ENCODE results near the gene MEIS3. TPM values are rescaled to one million over a fixed set of nuclear protein-coding genes. Genes with fewer than 3 reads are reported as not detected.

MEIS3 gene
- total and polyA plus RNA-seq, 9 of the 15 experiments (the other 6 are each of a cell fraction or from before 2014, with no cell fraction given) = 0.06 to 0.80 (median 0.25) TPM; not detected in 1

DNA sequence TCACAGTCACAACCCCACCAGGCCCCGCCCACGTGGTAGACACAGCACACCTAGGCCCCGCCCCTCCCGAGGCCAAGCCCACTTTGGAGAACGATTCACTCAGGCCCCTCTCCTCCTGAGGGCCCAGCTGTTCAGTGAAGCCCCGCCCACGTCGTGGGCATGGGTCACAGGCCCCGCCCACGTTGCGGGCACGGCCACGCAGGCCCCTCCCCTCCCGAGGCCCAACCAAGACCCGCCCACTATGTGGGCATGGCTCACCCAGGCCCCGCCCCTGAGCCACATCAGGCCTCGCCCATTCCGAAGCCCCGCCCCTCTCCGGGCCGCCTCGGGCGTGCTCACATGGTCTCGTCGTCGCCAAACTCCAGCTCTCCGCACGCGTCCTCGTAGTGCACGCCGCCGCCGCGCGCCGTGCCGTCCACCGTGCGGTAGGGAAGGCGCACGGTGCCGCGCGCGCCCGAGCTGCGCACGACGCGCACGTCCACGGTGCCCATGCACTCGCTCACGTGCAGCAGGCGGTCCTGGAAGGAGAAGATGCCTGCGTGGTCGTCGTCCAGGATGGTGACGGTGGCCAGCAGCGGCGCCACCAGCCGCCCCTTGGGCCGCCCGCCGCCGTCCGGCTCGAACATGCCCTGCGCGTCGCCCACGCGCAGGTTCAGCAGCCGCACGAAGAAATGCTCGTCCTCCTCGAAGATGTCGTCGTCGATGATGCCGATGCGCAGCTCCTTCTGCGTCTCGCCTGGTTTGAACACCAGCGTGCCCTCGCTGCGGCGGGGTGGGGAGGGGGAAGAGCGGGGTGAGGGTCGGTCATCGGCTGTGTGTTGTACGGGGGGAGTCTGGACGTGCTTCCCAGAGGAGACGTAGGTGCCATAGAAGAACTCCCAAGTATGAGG lies 28.4 kb upstream of the MEIS3 start (continued):
- TF ChIP-seq RERE (CRISPR knock-in tag; IDR thresholded peaks at IDR 0.05; ENCODE audit: borderline replicate concordance) (peak; percentile 76; the same call in 1 of the 2 replicates), ZNF143 (CRISPR knock-in tag; IDR thresholded peaks at IDR 0.05) (0 out of 2 replicates have a peak, but pooled peaks have one; percentile 48), PTTG1 (tag; IDR thresholded peaks at IDR 0.05; ENCODE audit: low read depth) (no peak), ZBTB26 (CRISPR knock-in tag; IDR thresholded peaks at IDR 0.05) (no peak), RNF2 (IDR thresholded peaks at IDR 0.05) (0 out of 2 replicates have a peak, but pooled peaks have one; percentile 73), HDAC8 (tag; IDR thresholded peaks at IDR 0.05) (peak; percentile 49; the same call in 1 of the 2 replicates), BHLHE40 (IDR thresholded peaks at IDR 0.05; ENCODE audit: low read length) (peak; percentile 94), FOSL1 (tag; conservative IDR thresholded peaks at IDR 0.05) (no peak), ZBTB9 (CRISPR knock-in tag; IDR thresholded peaks at IDR 0.05) (no peak), SRSF7 (optimal IDR thresholded peaks at IDR 0.05; ENCODE audit: low read depth, low read length) (no peak), TBP (optimal IDR thresholded peaks at IDR 0.05; ENCODE audit: low read depth, low read length) (peak; percentile 37), MITF (IDR thresholded peaks at IDR 0.05) (peak; percentile 42; the same call in 1 of the 2 replicates), L3MBTL2 (IDR thresholded peaks at IDR 0.05) (peak; percentile 100), NBN (IDR thresholded peaks at IDR 0.05; ENCODE audit: low read depth) (no peak; the same call in 1 of the 2 replicates)
- TF ChIP-seq, protein P1, sequence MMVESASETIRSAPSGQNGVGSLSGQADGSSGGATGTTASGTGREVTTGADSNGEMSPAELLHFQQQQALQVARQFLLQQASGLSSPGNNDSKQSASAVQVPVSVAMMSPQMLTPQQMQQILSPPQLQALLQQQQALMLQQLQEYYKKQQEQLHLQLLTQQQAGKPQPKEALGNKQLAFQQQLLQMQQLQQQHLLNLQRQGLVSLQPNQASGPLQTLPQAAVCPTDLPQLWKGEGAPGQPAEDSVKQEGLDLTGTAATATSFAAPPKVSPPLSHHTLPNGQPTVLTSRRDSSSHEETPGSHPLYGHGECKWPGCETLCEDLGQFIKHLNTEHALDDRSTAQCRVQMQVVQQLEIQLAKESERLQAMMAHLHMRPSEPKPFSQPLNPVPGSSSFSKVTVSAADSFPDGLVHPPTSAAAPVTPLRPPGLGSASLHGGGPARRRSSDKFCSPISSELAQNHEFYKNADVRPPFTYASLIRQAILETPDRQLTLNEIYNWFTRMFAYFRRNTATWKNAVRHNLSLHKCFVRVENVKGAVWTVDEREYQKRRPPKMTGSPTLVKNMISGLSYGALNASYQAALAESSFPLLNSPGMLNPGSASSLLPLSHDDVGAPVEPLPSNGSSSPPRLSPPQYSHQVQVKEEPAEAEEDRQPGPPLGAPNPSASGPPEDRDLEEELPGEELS (CRISPR knock-in tag; IDR thresholded peaks at IDR 0.05; ENCODE audit: borderline replicate concordance) = peak; percentile 93; the same call in 1 of the 2 replicates
